ENCODE results near the gene SAA1.

The SAA1 gene

GRCh38 chr11:18313965-18314763 is 48.1 kb downstream of the SAA1 start:
- peaks cover 4% of the 10 kb centered on the region for H3K4me1 ChIP-seq (ENCODE audit: insufficient read depth, low read length)
- peaks cover 21% of the 10 kb centered on the region; the same call in 1 of the 2 replicates for H3K36me3 ChIP-seq (ENCODE audit: insufficient read depth, low read length)
- no peaks in the 10 kb centered on the region for H3K27me3 ChIP-seq (ENCODE audit: insufficient read depth, low read length, poor library complexity)
- H3K79me2 ChIP-seq (ENCODE audit: insufficient read depth, low read length) = peaks cover 41% of the 10 kb centered on the region
- TF ChIP-seq EZH2 (IDR thresholded peaks at IDR 0.05; ENCODE audit: borderline replicate concordance, low read depth, low read length, severe bottlenecking) = no peak
- TF ChIP-seq CTCF (IDR thresholded peaks at IDR 0.05; ENCODE audit: borderline replicate concordance, extremely low read depth, low read length, poor library complexity, severe bottlenecking) = no peak
- DNase-seq (no peak), ATAC-seq (ENCODE audit: insufficient read depth, low read depth) (no peak)
- no peak overlapping the region for H2AFZ ChIP-seq (ENCODE audit: low read depth, low read length)
- H4K20me1 ChIP-seq (ENCODE audit: insufficient read depth, low read length) = peaks cover 4% of the 10 kb centered on the region; the same call in 1 of the 2 replicates
- no peaks in the 10 kb centered on the region for H3K9me3 ChIP-seq (ENCODE audit: insufficient read depth, low read length, severe bottlenecking)
- H3K4me3 ChIP-seq (ENCODE audit: low read depth in 1 of 2, low read length in 2 of 2) = no peak overlapping the region
- no peak overlapping the region for H3K9ac ChIP-seq (ENCODE audit: low read depth, low read length)
- H3K27ac ChIP-seq (ENCODE audit: low read length) = no peak overlapping the region
- H3K4me2 ChIP-seq (ENCODE audit: insufficient read depth, low read length) = no peak overlapping the region

DNA sequence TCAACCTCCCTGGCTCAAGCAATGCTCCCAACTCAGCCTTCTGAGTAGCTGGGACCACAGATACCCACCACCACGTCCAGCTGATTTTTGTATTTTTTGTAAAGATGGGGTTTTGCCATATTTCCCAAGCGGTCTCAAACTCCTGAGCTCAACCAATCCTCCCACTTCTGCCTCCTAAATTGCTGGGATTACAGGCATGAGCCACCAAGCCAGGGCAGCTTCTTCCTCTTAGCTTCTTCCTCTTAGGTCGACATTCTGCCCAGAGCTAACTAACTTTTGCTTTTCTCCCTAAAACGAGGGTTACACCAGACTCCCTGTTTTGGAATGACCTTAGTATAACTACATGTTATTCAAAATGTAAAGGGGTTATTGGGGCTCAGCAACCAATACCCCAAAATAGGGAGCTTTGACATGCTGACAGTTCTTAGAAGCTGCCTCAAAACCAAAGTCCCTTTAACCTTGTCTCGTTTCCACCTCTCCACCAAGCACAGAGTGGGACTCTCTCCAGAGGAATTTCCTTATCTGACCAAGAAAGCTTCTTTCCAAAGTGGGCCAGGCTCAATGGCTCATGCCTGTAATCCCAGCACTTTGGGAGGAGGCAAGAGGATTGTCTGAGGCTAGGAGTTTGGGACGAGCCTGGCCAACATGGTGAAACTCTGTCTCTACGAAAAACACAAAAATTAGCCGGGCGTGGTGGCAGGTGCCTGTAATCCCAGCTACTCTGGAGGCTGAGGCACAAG is 48.9 kb downstream of the SAA1 start:
- ATAC-seq (ENCODE audit: insufficient read depth, low read depth) (no peak), DNase-seq (no peak)
- Histone ChIP-seq H2AFZ (ENCODE audit: low read depth, low read length) (no peak overlapping the region), H3K9ac (ENCODE audit: low read depth, low read length) (no peak overlapping the region), H3K27me3 (ENCODE audit: insufficient read depth, low read length, poor library complexity) (no peaks in the 10 kb centered on the region), H3K9me3 (ENCODE audit: insufficient read depth, low read length, severe bottlenecking) (no peaks in the 10 kb centered on the region), H3K4me3 (ENCODE audit: low read depth in 1 of 2, low read length in 2 of 2) (no peak overlapping the region), H4K20me1 (ENCODE audit: insufficient read depth, low read length) (peaks cover 4% of the 10 kb centered on the region; the same call in 1 of the 2 replicates), H3K36me3 (ENCODE audit: insufficient read depth, low read length) (peaks cover 13% of the 10 kb centered on the region; the same call in 1 of the 2 replicates), H3K27ac (ENCODE audit: low read length) (no peak overlapping the region), H3K4me2 (ENCODE audit: insufficient read depth, low read length) (no peak overlapping the region), H3K79me2 (ENCODE audit: insufficient read depth, low read length) (peaks cover 48% of the 10 kb centered on the region), H3K4me1 (ENCODE audit: insufficient read depth, low read length) (peaks cover 11% of the 10 kb centered on the region)
- no peak for TF ChIP-seq CTCF (IDR thresholded peaks at IDR 0.05; ENCODE audit: borderline replicate concordance, extremely low read depth, low read length, poor library complexity, severe bottlenecking)
- no peak for TF ChIP-seq EZH2 (IDR thresholded peaks at IDR 0.05; ENCODE audit: borderline replicate concordance, low read depth, low read length, severe bottlenecking)

DNA sequence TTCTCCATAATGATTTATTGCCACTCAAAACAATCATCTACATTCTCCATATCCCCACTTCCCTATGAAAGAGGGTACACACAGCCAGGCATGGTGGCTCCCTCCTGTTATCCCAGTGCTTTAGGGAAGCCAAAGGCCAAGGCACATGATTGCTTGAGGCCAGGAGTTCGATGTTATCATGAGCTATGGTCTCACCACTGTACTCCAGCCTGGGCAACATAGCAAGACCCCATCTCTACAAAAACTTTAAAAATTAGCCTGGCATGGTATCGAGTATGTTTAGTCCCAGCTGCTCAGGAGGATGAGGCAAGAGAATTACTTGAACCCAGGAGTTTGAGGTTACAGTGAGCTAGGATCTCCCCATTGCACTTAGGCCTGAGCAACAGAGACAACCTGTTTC is 49.8 kb downstream of the SAA1 start:
- no peak for DNase-seq
- no peak overlapping the region for H3K4me2 ChIP-seq (ENCODE audit: insufficient read depth, low read length)

More for the DNA sequence above, 49.8 kb downstream of the SAA1 start:
- Histone ChIP-seq H3K36me3 (ENCODE audit: insufficient read depth, low read length) (peaks cover 4% of the 10 kb centered on the region; the same call in 1 of the 2 replicates), H4K20me1 (ENCODE audit: insufficient read depth, low read length) (peaks cover 4% of the 10 kb centered on the region; the same call in 1 of the 2 replicates), H3K27me3 (ENCODE audit: insufficient read depth, low read length, poor library complexity) (no peaks in the 10 kb centered on the region), H3K79me2 (ENCODE audit: insufficient read depth, low read length) (peaks cover 58% of the 10 kb centered on the region), H3K4me3 (ENCODE audit: low read depth in 1 of 2, low read length in 2 of 2) (no peak overlapping the region), H3K4me1 (ENCODE audit: insufficient read depth, low read length) (peaks cover 21% of the 10 kb centered on the region), H2AFZ (ENCODE audit: low read depth, low read length) (no peak overlapping the region), H3K9me3 (ENCODE audit: insufficient read depth, low read length, severe bottlenecking) (no peaks in the 10 kb centered on the region), H3K27ac (ENCODE audit: low read length) (no peak overlapping the region), H3K9ac (ENCODE audit: low read depth, low read length) (no peak overlapping the region)
- TF ChIP-seq EZH2 (IDR thresholded peaks at IDR 0.05; ENCODE audit: borderline replicate concordance, low read depth, low read length, severe bottlenecking) = no peak
- no peak for TF ChIP-seq CTCF (IDR thresholded peaks at IDR 0.05; ENCODE audit: borderline replicate concordance, extremely low read depth, low read length, poor library complexity, severe bottlenecking)
- no peak for ATAC-seq (ENCODE audit: insufficient read depth, low read depth)

All from DND-41 (cell line).